Caco-2 (cell line): ENCODE results near the gene CYP2D6. TPM values are rescaled to one million over a fixed set of nuclear protein-coding genes. Genes with fewer than 3 reads are reported as not detected.

ENCODE experiments used
- BruUV-seq: library from RNA; stranded (reverse); fragments of 400-500 nt; replicated peaks from 2 replicates; lab custom pipeline; 2021; lab: Mats Ljungman, UMichigan
- CTCF ChIA-PET: fragments of 300-600 bp; sonication (Branson Sonifier 250); formaldehyde crosslinking; loops from one replicate; lab custom pipeline; 2022; ENCODE audit warnings: antibody characterized with exemption; lab: Charles Lee
- POLR2A ChIA-PET: fragments of 300-600 bp; sonication (Branson Sonifier 250); formaldehyde crosslinking; loops from one replicate; lab custom pipeline; 2022; ENCODE audit warnings: antibody characterized with exemption; lab: Charles Lee
- DNase-seq, 2 experiments: peaks; one replicate each; pipeline versions ENCODE4 v3.0.0 to v3.0.0-alpha.2; 2020 to 2022
- H3K27me3 ChIP-seq: replicated peaks from 2 replicates; pipeline ENCODE4 v1.6.0; 2011; ENCODE audit warnings: low read length; ENCODE audit not compliant: control insufficient read depth, insufficient read depth
- H3K36me3 ChIP-seq: 2 replicates; pipeline ENCODE4 v1.5.1; 2011; ENCODE audit warnings: low read length; ENCODE audit not compliant: control insufficient read depth, insufficient read depth
- H3K4me1 ChIP-seq: fragments of 250-450 bp; sonication (Bioruptor Pico); 2 replicates; pipeline ENCODE4 v1.5.1; 2020; ENCODE audit warnings: mild to moderate bottlenecking
- H3K4me3 ChIP-seq: 2 replicates; pipeline ENCODE4 v1.5.1; 2011; ENCODE audit warnings: low read depth, mild to moderate bottlenecking, control low read depth, low read length
- H3K9me3 ChIP-seq: fragments of 250-450 bp; sonication (Bioruptor Pico); 2 replicates; pipeline ENCODE4 v1.5.1; 2020; ENCODE audit warnings: mild to moderate bottlenecking, moderate library complexity
- H3K27ac Mint-ChIP-seq: one replicate; pipeline ENCODE4 v1.8.0; 2022; ENCODE audit warnings: mixed read lengths; ENCODE audit not compliant: unreplicated experiment
- H3K27me3 Mint-ChIP-seq: one replicate; pipeline ENCODE4 v1.8.0; 2022; ENCODE audit warnings: mixed read lengths; ENCODE audit not compliant: insufficient read depth, unreplicated experiment
- H3K36me3 Mint-ChIP-seq: one replicate; pipeline ENCODE4 v1.8.0; 2022; ENCODE audit warnings: mild to moderate bottlenecking, mixed read lengths; ENCODE audit not compliant: insufficient read depth, unreplicated experiment
- H3K4me1 Mint-ChIP-seq: one replicate; pipeline ENCODE4 v1.8.0; 2022; ENCODE audit warnings: low read depth, mixed read lengths; ENCODE audit not compliant: unreplicated experiment
- H3K4me3 Mint-ChIP-seq: one replicate; pipeline ENCODE4 v1.8.0; 2022; ENCODE audit warnings: mild to moderate bottlenecking, moderate library complexity, mixed read lengths; ENCODE audit not compliant: unreplicated experiment
- H3K9me3 Mint-ChIP-seq: one replicate; pipeline ENCODE4 v1.8.0; 2022; ENCODE audit warnings: mixed read lengths; ENCODE audit not compliant: unreplicated experiment
- CTCF ChIP-seq, 2 experiments: fragments of 200-600 bp in 1 of 2; IDR thresholded peaks; 1 replicate in 1 of 2; 2 replicates in 1 of 2; pipeline versions ENCODE4 v1.5.1 to v1.8.0; 2011 to 2022; ENCODE audit warnings: antibody characterized with exemption in 1 of 2, control low read depth in 1 of 2, inconsistent platforms in 1 of 2, low read depth in 1 of 2, low read length in 1 of 2, mild to moderate bottlenecking in 1 of 2, moderate library complexity in 1 of 2; ENCODE audit not compliant: insufficient read depth in 1 of 2, severe bottlenecking in 1 of 2, unreplicated experiment in 1 of 2
- intact Hi-C: fragments of 100-400 bp; cut with micrococcal nuclease; formaldehyde crosslinking; loops from one replicate; pipeline ENCODE4 v1.10.0; 2022; ENCODE audit not compliant: unreplicated experiment
- total RNA-seq: library from RNA; stranded (reverse); gene quantifications from 2 replicates; pipeline ENCODE4 v1.2.3, GENCODE V29; 2022

The CYP2D6 gene
- total RNA-seq, 1 experiment from 2014 or later = 1.7 TPM

GRCh38 chr22:42160251-42160650, 29.6 kb upstream of the CYP2D6 start:
- Mint-ChIP-seq H3K27ac (no peak overlapping the region), H3K4me1 (no peaks in the 10 kb centered on the region), H3K9me3 (no peaks in the 10 kb centered on the region), H3K36me3 (peaks cover 42% of the 10 kb centered on the region), H3K4me3 (no peak overlapping the region), H3K27me3 (no peaks in the 10 kb centered on the region)
- no peaks in the 10 kb centered on the region for H3K27me3 ChIP-seq
- peaks cover 3% of the 10 kb centered on the region for H3K36me3 ChIP-seq
- TF ChIP-seq CTCF (IDR thresholded peaks at IDR 0.05; ENCODE audit: insufficient read depth in 1 of 2, low read depth in 1 of 2, low read length in 1 of 2, severe bottlenecking in 1 of 2, unreplicated experiment in 1 of 2) = no peak
- intact Hi-C loops = no loop called here
- DNase-seq = no peak
- ChIA-PET CTCF (no interaction called here), POLR2A (no interaction called here)
- H3K4me3 ChIP-seq = no peak overlapping the region
- H3K4me1 ChIP-seq = no peaks in the 10 kb centered on the region
- H3K9me3 ChIP-seq = no peaks in the 10 kb centered on the region
- TSS peak; percentile 82 for BruUV-seq

- CTCF ChIA-PET = no interaction called here
- no peaks in the 10 kb centered on the region for H3K4me1 ChIP-seq
- Mint-ChIP-seq H3K9me3 (no peaks in the 10 kb centered on the region), H3K4me3 (no peak overlapping the region), H3K36me3 (peaks cover 40% of the 10 kb centered on the region), H3K4me1 (no peaks in the 10 kb centered on the region), H3K27ac (no peak overlapping the region), H3K27me3 (no peaks in the 10 kb centered on the region)
- TF ChIP-seq CTCF (IDR thresholded peaks at IDR 0.05; ENCODE audit: insufficient read depth in 1 of 2, low read depth in 1 of 2, low read length in 1 of 2, severe bottlenecking in 1 of 2, unreplicated experiment in 1 of 2) = no peak
- no peak for DNase-seq
- POLR2A ChIA-PET = no interaction called here
- no peaks in the 10 kb centered on the region for H3K27me3 ChIP-seq
- H3K4me3 ChIP-seq = no peak overlapping the region
- intact Hi-C loops = no loop called here
- H3K9me3 ChIP-seq = no peaks in the 10 kb centered on the region
- BruUV-seq = no TSS peak
- peaks cover 3% of the 10 kb centered on the region for H3K36me3 ChIP-seq
Observed at GRCh38 chr22:42158456-42159132, 28.0 kb upstream of the CYP2D6 start.

- intact Hi-C loops = no loop called here
- no TSS peak for BruUV-seq
- no peaks in the 10 kb centered on the region for H3K4me1 Mint-ChIP-seq
- H3K9me3 Mint-ChIP-seq = no peaks in the 10 kb centered on the region
- CTCF ChIA-PET = no interaction called here
- peaks cover 44% of the 10 kb centered on the region for H3K36me3 Mint-ChIP-seq
- H3K27ac Mint-ChIP-seq = no peak overlapping the region
- H3K27me3 Mint-ChIP-seq = no peaks in the 10 kb centered on the region
- Histone ChIP-seq H3K4me1 (no peaks in the 10 kb centered on the region), H3K9me3 (no peaks in the 10 kb centered on the region), H3K4me3 (no peak overlapping the region), H3K27me3 (no peaks in the 10 kb centered on the region), H3K36me3 (no peaks in the 10 kb centered on the region; the same call in 1 of the 2 replicates)
- H3K4me3 Mint-ChIP-seq = no peak overlapping the region
- POLR2A ChIA-PET = no interaction called here
- no peak for DNase-seq
- no peak for TF ChIP-seq CTCF (IDR thresholded peaks at IDR 0.05; ENCODE audit: insufficient read depth in 1 of 2, low read depth in 1 of 2, low read length in 1 of 2, severe bottlenecking in 1 of 2, unreplicated experiment in 1 of 2)
Observed at GRCh38 chr22:42156598-42156997, 26.0 kb upstream of the CYP2D6 start.
